ENCODE data around the gene SDCCAG8. TPM values are rescaled to one million over a fixed set of nuclear protein-coding genes. Genes with fewer than 3 reads are reported as not detected.

SDCCAG8 gene
- total RNA-seq, 1 experiment from 2014 or later, result 194 TPM

DNA sequence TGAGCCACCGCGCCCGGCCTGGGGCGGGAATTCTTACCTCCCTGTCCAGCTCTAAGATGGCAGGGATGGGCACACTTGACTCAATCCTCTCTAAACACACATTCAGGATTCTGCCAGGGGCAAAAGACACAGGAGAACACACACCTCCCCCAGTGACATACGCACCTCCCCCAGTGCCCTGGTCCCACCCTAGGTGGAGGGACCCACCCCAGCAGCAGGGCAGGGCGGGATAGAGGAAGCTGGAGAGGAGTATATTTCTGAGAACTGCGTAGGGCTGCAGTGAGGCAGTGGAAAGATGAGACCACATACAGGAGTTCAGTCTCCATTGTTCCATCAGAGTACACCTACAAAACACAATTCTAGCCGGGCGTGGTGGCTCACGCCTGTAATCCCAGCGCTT lies 92.5 kb downstream of the SDCCAG8 start:
- CTCF ChIA-PET, result no interaction called here
- POLR2A ChIA-PET (ENCODE audit: unreplicated experiment), result no interaction called here
- intact Hi-C loops (cut with micrococcal nuclease), result loop anchor here (10.0 kb wide), 2 partner anchors 496 to 676 kb away; no protein-coding TSS in a partner anchor

DNA sequence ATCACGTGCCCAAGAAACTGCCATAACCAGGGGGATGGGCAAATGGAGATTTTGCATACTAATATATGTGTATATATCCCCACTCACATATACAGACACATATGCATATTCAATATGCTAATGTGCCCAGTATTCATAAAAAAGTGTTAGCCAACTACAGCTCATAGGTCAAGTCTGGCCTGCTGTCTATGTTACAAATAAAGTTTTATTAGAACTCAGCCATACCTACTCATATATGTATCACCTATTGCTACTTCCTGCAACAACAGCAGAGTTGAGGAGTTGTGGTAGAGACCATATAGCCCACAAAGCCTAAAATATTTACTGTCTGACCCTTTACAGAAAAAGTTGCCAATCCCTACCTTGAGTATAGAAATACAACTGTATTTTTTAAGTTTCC lies 93.3 kb downstream of the SDCCAG8 start:
- DNase-seq (no peak), ATAC-seq (no peak)
- intact Hi-C loops (cut with micrococcal nuclease), result loop anchor here (10.0 kb wide), 2 partner anchors 496 to 676 kb away; no protein-coding TSS in a partner anchor
- H3K36me3 ChIP-seq (ENCODE audit: low read depth, low read length), result no peaks in the 10 kb centered on the region; the same call in 1 of the 2 replicates
- no peaks in the 10 kb centered on the region for H3K9me2 ChIP-seq (replicated peaks; ENCODE audit: low read length)
- H3F3A ChIP-seq (ENCODE audit: low read length, unreplicated experiment), result no peaks in the 10 kb centered on the region
- no peak overlapping the region for H2AFZ ChIP-seq (ENCODE audit: low read length)
- ChIA-PET CTCF (no interaction called here), POLR2A (ENCODE audit: unreplicated experiment) (no interaction called here)
- no peak overlapping the region for H3K4me3 ChIP-seq (ENCODE audit: low read length)
- no peak overlapping the region for H3K9ac ChIP-seq (ENCODE audit: low read length)
- H3K27me3 ChIP-seq (ENCODE audit: low read length), result no peaks in the 10 kb centered on the region
- H3K9me3 ChIP-seq (ENCODE audit: low read length), result no peaks in the 10 kb centered on the region
- TF ChIP-seq, protein P1, sequence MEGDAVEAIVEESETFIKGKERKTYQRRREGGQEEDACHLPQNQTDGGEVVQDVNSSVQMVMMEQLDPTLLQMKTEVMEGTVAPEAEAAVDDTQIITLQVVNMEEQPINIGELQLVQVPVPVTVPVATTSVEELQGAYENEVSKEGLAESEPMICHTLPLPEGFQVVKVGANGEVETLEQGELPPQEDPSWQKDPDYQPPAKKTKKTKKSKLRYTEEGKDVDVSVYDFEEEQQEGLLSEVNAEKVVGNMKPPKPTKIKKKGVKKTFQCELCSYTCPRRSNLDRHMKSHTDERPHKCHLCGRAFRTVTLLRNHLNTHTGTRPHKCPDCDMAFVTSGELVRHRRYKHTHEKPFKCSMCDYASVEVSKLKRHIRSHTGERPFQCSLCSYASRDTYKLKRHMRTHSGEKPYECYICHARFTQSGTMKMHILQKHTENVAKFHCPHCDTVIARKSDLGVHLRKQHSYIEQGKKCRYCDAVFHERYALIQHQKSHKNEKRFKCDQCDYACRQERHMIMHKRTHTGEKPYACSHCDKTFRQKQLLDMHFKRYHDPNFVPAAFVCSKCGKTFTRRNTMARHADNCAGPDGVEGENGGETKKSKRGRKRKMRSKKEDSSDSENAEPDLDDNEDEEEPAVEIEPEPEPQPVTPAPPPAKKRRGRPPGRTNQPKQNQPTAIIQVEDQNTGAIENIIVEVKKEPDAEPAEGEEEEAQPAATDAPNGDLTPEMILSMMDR (conservative IDR thresholded peaks at IDR 0.05; ENCODE audit: low read depth, low read length), result no peak
- TF ChIP-seq EZH2phosphoT487 (IDR thresholded peaks at IDR 0.05; ENCODE audit: borderline replicate concordance, low read length) (no peak), EZH2 (IDR thresholded peaks at IDR 0.05; ENCODE audit: low read length, unreplicated experiment) (no peak)
- H3K79me2 ChIP-seq (ENCODE audit: low read length), result no peaks in the 10 kb centered on the region
- H4K20me1 ChIP-seq (ENCODE audit: low read length), result no peaks in the 10 kb centered on the region
- BruUV-seq (replicated peaks), result no TSS peak
- H3K27ac ChIP-seq (ENCODE audit: low read length), result no peak overlapping the region
- no peak overlapping the region for H3K4me2 ChIP-seq (ENCODE audit: low read length)
- no peaks in the 10 kb centered on the region for H3K4me1 ChIP-seq (ENCODE audit: insufficient read depth, low read length)

More for the DNA sequence above, 92.5 kb downstream of the SDCCAG8 start:
- H4K20me1 ChIP-seq (ENCODE audit: low read length), result no peaks in the 10 kb centered on the region
- no peak for DNase-seq
- H3K9me3 ChIP-seq (ENCODE audit: low read length), result no peaks in the 10 kb centered on the region
- no peaks in the 10 kb centered on the region; the same call in 1 of the 2 replicates for H3K36me3 ChIP-seq (ENCODE audit: low read depth, low read length)
- H3K4me2 ChIP-seq (ENCODE audit: low read length), result no peak overlapping the region
- no peaks in the 10 kb centered on the region for H3K4me1 ChIP-seq (ENCODE audit: insufficient read depth, low read length)
- no peaks in the 10 kb centered on the region for H3K9me2 ChIP-seq (replicated peaks; ENCODE audit: low read length)
- H3K4me3 ChIP-seq (ENCODE audit: low read length), result no peak overlapping the region
- no peaks in the 10 kb centered on the region for H3K79me2 ChIP-seq (ENCODE audit: low read length)
- H3K27ac ChIP-seq (ENCODE audit: low read length), result no peak overlapping the region
- H3F3A ChIP-seq (ENCODE audit: low read length, unreplicated experiment), result no peaks in the 10 kb centered on the region
- H2AFZ ChIP-seq (ENCODE audit: low read length), result no peak overlapping the region
- BruUV-seq (replicated peaks), result no TSS peak
- H3K9ac ChIP-seq (ENCODE audit: low read length), result no peak overlapping the region
- TF ChIP-seq, protein P1 (conservative IDR thresholded peaks at IDR 0.05; ENCODE audit: low read depth, low read length), result no peak
- TF ChIP-seq EZH2 (IDR thresholded peaks at IDR 0.05; ENCODE audit: low read length, unreplicated experiment), result no peak
- TF ChIP-seq EZH2phosphoT487 (IDR thresholded peaks at IDR 0.05; ENCODE audit: borderline replicate concordance, low read length), result no peak
- ATAC-seq, result no peak
- H3K27me3 ChIP-seq (ENCODE audit: low read length), result no peaks in the 10 kb centered on the region

DNA sequence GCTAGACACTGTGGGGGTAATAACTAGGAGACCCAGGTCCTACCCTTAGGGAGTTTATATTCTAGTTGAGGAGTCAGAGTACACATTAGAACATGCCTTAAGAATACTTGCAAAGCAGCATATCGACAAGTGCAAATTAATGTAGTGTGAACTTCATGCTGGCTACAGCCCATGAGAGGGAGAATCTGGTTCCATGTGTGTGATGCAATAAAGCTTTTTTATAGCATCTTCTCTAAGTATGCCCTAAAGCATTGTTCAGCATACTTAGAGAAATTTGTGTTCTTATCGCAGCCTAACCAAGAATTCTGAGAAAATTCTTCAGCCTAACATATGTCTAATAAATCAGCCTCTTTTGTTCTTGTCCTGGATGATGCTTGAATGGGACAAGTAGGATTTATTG lies 95.5 kb downstream of the SDCCAG8 start:
- H3K27me3 ChIP-seq (ENCODE audit: low read length), result no peaks in the 10 kb centered on the region
- ChIA-PET POLR2A (ENCODE audit: unreplicated experiment) (no interaction called here), CTCF (no interaction called here)
- TF ChIP-seq EZH2phosphoT487 (IDR thresholded peaks at IDR 0.05; ENCODE audit: borderline replicate concordance, low read length) (no peak), EZH2 (IDR thresholded peaks at IDR 0.05; ENCODE audit: low read length, unreplicated experiment) (no peak)
- TF ChIP-seq, protein P1 (conservative IDR thresholded peaks at IDR 0.05; ENCODE audit: low read depth, low read length), result no peak
- H3K4me2 ChIP-seq (ENCODE audit: low read length), result no peak overlapping the region
- no peaks in the 10 kb centered on the region for H3F3A ChIP-seq (ENCODE audit: low read length, unreplicated experiment)
- DNase-seq, result no peak
- H3K9me2 ChIP-seq (replicated peaks; ENCODE audit: low read length), result no peaks in the 10 kb centered on the region
- BruUV-seq (replicated peaks), result no TSS peak
- no peak overlapping the region for H3K4me3 ChIP-seq (ENCODE audit: low read length)
- H4K20me1 ChIP-seq (ENCODE audit: low read length), result no peaks in the 10 kb centered on the region
- ATAC-seq, result no peak
- intact Hi-C loops (cut with micrococcal nuclease), result no loop called here
- H3K9ac ChIP-seq (ENCODE audit: low read length), result no peak overlapping the region
- H3K36me3 ChIP-seq (ENCODE audit: low read depth, low read length), result no peaks in the 10 kb centered on the region; the same call in 1 of the 2 replicates
- H3K27ac ChIP-seq (ENCODE audit: low read length), result no peak overlapping the region
- H3K4me1 ChIP-seq (ENCODE audit: insufficient read depth, low read length), result no peaks in the 10 kb centered on the region
- no peak overlapping the region for H2AFZ ChIP-seq (ENCODE audit: low read length)
- no peaks in the 10 kb centered on the region for H3K9me3 ChIP-seq (ENCODE audit: low read length)
- no peaks in the 10 kb centered on the region for H3K79me2 ChIP-seq (ENCODE audit: low read length)
